GM19395 (cell line): ENCODE data around the gene TMEFF1.
"Not testable (repeated sequence)": the region's sequence is repeated elsewhere in the genome, so short reads cannot be mapped to it uniquely, and the experiment has no call there.

Experiments
- ATAC-seq: cut with Tn5 transposase; IDR thresholded peaks from one replicate; pipeline ENCODE4 v1.9.1; 2021; ENCODE audit warnings: mild to moderate bottlenecking, moderate library complexity; ENCODE audit not compliant: unreplicated experiment

The TMEFF1 gene, protein sequence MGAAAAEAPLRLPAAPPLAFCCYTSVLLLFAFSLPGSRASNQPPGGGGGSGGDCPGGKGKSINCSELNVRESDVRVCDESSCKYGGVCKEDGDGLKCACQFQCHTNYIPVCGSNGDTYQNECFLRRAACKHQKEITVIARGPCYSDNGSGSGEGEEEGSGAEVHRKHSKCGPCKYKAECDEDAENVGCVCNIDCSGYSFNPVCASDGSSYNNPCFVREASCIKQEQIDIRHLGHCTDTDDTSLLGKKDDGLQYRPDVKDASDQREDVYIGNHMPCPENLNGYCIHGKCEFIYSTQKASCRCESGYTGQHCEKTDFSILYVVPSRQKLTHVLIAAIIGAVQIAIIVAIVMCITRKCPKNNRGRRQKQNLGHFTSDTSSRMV

GRCh38 chr9:100472788-100473275, at the start of gene TMEFF1:
Gene TMEFF1 (plus strand): TSS chr9:100473149. CDS start chr9:100473545, 396 bp downstream.
- ATAC-seq: peak; percentile 48

DNA sequence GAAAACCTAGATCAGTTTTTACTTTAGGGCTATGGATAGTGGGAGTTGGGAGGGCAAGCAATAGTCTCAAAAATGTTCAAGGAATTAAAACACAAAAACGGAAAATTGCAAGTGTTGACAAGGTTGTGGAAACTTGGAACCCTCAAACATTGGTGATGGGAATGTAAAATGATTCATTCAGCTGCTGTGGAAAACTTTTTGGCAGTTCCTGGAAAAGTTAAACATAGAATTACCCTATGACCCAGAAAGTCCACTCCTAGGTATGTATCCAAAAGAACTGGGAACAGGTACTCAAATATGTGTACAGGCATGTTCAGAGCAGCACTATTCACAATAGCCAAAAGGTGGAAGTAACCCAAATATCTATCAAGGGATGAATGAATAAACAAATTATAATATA, 47.2 kb upstream of the TMEFF1 start:
- no peak for ATAC-seq

DNA sequence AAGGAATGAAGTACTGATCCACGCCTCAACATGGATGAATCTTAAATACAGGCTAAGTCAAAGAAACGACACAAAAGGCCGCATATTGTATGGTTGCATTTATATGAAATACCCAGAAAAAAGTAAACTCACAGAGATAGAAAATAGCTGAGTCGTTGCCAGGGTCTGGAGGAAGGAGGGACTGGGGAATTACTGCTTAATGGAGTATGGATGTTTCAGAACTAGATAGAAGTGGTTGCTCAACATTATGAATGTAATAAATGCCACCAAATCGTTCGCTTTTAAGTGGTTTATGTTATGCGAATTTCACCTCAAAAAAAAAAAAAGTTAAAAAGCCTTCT, 46.8 kb upstream of the TMEFF1 start:
- ATAC-seq: no peak

DNA sequence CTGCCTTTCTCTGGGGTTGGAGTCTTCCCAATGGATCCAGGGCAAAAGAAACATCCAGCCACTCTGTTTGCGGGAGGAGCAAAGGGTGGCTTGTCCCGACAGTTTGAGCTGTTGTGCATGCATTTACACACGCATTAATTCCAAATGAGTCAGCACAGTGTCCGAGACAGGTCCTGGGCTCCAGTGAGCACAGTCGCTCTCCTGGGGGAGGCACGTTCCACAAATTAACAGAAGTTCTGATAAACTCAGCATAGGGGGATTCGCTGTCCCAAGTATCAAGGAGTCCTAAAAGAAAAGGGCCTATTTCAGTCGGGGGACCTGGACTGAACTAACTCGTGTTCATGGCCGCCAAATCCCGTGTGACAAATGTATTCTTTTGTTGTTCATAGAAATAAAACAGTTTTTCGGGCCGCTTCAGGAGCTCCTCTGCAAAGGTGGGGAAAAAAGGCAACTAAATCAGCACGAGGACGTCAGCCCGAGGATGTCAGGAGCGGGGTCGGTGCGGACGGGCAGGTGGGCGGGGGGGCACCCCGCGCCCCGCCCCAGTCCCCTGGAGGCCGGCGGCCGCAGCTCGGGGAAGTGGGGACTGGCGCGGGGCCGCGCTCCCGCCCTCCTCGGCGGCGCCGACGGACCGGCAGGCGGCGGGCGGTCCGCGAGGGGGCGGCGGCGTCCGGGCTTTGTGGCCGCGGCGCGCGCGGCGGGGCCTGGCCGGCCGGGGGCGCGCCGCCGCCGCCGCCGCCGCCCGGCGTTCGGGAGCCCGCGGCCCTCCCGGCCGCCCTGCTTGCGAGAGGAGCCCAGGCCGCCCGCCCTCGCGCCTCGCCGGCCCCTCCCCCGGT, 46.2 kb upstream of the TMEFF1 start, which contains the start of gene MSANTD3:
TSS of gene MSANTD3 (plus strand) at position 614 of the 836 bp plus-strand sequence. CDS start 14,796 bp downstream, outside the sequence.
- ATAC-seq: peak; percentile 53

DNA sequence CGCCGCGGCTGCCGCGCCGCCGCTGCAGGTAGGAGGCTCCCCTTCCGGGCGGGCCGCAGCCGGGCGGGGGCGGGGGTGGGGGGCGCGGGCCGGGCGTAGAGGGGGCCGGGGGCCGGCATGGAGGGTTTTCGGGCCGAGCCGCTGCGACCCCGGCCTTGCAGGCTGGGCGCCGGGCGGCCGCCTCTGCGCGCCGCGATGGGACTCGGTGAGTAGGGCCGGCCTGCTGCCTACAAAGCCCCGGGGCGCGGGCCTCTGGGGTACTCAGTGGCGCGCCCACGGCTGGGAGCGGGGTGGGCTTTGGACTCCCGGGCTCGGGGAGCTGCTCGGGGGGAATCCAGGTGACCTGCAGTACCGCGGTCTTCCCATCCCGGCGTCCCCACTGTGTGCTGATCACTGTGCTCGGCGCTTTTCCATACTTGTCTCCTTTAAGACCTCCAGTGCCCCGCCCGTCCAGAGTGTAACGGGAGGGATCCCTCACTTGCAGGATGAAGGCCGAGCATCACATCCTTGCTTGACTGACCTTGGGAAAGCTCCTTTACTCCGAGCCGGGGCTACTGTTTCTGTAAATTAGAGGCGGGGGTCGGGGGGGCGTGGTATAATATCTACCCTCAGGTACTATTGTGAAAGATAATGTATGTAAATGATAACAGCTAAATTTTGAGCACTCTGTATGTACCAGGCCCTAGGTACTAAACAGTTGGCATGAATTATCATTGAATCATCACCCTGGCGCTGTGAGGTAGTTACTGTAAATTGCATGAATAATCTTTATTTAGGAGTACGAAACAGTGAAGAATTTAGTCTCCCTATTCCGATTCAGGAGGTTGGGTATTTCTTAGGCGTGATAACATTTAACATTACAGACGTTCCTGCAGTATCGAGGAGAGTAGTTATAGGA, 45.3 kb upstream of the TMEFF1 start:
- ATAC-seq: peak; percentile 72

DNA sequence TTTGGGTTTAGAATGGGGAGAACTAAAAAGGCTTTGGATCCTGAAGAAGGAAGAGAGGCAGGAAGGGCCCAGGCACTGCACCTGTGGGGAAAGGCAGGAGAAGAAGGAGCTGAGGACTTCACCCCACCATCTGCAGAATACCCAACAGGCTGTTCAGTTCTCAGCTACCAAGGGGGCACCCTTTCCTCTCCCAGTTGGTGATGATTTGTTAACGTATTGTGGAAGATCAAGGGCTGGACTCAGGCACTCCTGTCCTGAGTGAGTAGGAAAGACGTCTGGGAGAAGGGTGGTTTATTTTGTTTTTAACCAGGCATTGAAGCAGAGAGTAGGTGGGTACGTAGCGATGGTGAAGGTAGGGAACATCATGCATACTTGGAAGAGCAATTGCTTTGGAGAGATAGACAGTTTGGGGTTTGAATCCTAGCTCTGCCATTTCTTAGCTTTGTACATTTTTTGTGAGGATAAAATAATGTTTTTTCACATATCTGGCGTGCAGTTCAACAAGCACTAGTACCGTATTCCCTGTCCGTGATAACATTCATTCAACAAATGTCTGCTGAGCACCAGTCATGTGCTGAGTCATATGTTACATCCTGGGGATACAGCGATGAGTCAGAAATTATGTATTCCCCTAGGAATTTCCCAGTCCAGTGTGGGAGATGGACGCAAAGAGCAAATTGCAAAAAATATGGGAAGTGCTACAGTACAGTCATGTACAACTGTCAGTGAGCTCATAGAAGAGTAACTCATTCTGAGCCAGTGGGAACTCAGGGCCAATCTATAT, 43.9 kb upstream of the TMEFF1 start:
- no peak for ATAC-seq

DNA sequence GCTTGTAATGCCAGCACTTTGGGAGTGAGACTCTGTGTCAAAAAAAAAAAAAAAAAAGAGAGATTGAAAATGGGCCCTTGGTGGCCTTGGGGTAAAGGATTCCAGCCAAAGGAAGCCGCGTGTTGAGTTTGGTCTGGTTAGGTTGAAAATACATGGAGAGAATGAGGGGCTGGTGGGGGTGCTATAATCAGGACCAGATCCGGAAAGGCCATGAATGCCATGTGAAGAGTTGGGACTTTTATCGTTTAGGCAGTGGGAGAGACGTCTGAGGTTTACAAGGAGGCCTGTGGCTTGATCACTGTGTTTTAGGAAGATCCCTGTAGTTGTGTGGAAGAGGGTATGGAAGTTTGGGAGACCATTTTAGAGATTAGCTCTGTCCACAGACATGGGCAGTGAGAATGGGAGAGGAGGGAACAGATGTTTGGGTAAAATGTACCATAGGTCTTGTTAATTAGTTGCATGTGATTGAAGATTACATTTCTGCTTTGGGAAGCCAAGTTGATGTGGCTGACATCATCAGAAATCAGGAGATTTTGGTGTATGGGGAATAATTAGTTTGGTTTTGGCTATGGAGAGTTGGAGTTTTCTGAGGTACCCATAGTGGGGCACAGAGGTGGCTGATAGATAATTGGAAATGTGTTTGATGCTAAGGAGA, 42.5 kb upstream of the TMEFF1 start:
- ATAC-seq: no peak

- ATAC-seq: no peak
Measured at GRCh38 chr9:100431886-100432285, 41.1 kb upstream of the TMEFF1 start.

GRCh38 chr9:100432736-100433135, 40.2 kb upstream of the TMEFF1 start:
- ATAC-seq: no peak

GRCh38 chr9:100436571-100436970, 36.4 kb upstream of the TMEFF1 start:
- ATAC-seq: no peak

DNA sequence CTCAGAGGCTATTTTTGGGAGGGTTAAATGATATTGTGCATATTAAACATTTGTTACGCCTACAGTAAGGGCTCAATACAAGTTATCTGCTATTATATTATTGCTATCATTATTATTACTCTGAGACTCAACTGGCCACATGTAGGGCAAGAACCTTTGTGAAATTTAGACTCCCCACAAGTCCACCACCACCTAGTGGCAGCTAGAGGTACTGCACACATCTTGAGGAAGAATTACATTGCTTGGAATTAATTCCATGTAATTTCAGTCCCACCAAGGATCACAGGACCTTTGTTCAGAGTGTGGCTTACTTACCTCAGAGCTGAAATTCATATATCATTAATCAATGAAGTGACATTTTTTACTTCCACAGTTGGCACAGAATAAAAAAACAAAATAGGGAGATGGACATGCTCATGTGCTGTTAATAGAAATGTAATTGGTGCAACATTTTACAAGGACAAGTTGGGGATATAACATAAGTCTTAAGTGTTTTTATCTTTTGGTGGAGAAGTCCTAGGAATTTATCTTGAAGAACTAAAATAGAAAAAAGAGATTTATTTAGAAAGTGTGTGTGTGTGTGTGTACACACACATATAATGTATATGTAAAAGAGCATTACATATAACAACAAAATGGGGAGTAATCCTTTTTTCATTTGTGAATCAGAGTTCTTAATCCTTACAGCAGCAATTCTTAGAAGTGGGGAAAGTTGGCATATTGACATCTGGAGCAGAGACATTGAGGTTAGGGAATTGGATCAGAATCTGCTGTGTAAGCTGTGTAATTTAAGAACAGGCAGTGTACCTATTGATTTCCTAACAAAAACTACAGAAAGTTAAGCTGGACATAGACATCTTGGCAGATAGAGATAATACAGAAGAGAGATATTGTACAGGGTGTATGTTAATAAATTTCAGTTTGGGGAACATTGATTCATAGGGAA, 34.8 kb upstream of the TMEFF1 start:
- peak; percentile 82 for ATAC-seq

- ATAC-seq: no peak
Measured at GRCh38 chr9:100440071-100440470, 32.9 kb upstream of the TMEFF1 start.

- not testable (repeated sequence) for ATAC-seq
Measured at GRCh38 chr9:100440487-100440886, 32.5 kb upstream of the TMEFF1 start.

DNA sequence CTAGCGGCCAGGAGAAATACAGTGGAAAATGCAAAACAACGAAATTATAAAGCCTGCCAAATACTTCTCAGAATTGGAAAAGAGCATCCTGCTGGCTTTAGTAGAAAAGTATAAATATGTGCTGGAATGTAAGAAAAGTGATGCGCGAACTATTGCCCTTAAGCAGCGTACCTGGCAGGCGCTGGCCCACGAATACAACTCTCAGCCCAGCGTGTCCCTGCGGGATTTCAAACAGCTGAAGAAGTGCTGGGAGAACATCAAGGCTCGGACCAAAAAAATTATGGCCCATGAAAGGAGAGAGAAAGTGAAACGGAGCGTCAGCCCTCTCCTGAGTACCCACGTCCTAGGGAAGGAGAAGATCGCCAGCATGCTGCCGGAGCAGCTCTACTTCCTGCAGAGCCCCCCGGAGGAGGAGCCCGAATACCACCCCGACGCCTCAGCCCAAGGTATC, 31.0 kb upstream of the TMEFF1 start:
- ATAC-seq: no peak

GRCh38 chr9:100443781-100444768, 28.9 kb upstream of the TMEFF1 start:
- no peak for ATAC-seq

DNA sequence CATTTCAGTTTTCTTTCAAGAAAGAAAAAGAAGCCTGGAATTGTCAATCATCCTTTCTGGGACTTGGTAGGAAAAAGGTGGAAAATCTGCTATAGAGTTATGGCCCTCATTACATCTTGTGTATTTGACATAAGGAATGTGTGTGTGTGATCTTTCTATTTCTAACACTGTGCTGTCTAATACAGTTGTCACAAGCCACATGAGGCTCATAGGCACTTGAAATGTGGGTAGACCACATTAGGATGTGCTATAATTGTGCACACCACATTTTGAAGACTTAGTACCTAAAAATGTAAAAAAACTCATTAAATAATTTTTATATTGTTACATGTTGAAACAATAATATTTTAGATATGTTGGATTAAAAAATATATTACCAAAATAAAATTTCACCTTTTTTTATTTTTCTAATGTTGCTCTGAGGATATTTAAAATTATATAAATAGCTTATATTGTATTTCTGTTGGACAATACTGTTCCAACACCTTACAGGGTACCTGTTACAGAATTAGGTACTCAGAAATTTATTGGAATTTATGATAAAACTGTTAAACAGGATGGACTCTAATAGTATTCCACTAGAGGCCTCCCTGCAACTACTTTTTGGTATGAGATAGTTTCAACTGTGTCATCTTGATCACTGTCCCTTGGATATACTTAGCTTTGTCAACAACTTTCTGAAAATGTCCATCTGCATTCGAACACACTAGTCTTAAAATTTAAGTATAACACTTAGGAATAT, 27.6 kb upstream of the TMEFF1 start:
- ATAC-seq: no peak
